ENCODE results near the gene CHID1.

CHID1 gene

DNA sequence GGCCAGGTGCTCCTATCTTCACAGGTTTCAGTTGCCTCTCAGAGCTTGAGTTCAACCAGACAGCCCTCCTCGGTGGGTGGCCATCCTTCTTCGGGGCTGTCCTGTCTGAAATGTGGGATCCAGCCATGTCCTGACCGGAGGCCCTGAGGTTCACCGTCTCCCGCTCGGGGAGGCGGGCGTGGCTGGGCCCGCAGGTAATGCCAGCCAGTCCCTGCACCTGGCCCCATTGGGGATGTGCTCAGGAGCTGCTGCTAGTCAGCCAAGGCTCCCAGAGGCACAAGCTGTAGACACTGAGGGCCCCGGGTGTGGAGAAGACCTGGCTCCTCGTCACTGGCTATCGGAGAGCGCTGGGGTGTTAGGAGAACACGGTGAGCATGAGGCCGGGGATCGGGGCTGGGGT lies 35.4 kb downstream of the CHID1 start:
- no CpG with 5 or more reads among the region's 16 CpGs for WGBS (ENCODE audit: insufficient coverage, insufficient read length)
- H3K9me3 ChIP-seq (ENCODE audit: control insufficient read depth, insufficient read depth, low read length), result no peaks in the 10 kb centered on the region
- no peaks in the 10 kb centered on the region for H3K27me3 ChIP-seq (ENCODE audit: control insufficient read depth, insufficient read depth, low read length)
- H3K4me1 ChIP-seq (ENCODE audit: control insufficient read depth, insufficient read depth, low read length), result peaks cover under 1% of the 10 kb centered on the region
- H3K36me3 ChIP-seq (ENCODE audit: control insufficient read depth, insufficient read depth, low read length), result peaks cover 11% of the 10 kb centered on the region; the same call in 1 of the 2 replicates
- no peak for DNase-seq (ENCODE audit: low read depth, low spot score)
- no peak overlapping the region for H3K4me3 ChIP-seq (ENCODE audit: low read length)
- H3K27ac ChIP-seq (ENCODE audit: low read length), result no peak overlapping the region

DNA sequence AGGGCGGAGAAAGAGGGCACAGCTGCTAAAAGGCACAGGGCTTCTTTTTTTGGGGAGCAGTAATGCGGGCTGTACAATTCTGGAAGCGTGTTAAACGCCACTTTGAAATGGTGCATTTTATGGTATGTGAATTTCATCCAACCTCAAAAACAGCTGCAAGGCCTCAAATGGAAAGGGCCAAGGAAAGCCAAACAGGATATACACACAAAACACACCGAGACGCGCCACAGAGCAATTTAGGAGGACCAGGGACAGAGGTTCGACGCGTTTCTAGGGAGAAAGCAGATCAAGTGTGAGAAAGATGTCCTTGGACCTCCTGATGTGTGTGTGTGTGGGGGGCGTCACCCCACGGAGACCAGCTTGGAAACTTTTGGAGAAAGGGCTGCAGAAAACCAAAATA lies 36.9 kb downstream of the CHID1 start:
- Histone ChIP-seq H3K27me3 (ENCODE audit: control insufficient read depth, insufficient read depth, low read length) (no peaks in the 10 kb centered on the region), H3K27ac (ENCODE audit: low read length) (no peak overlapping the region), H3K9me3 (ENCODE audit: control insufficient read depth, insufficient read depth, low read length) (no peaks in the 10 kb centered on the region), H3K36me3 (ENCODE audit: control insufficient read depth, insufficient read depth, low read length) (peaks cover 14% of the 10 kb centered on the region; the same call in 1 of the 2 replicates), H3K4me3 (ENCODE audit: low read length) (no peak overlapping the region), H3K4me1 (ENCODE audit: control insufficient read depth, insufficient read depth, low read length) (peaks cover 2% of the 10 kb centered on the region)
- no CpG with 5 or more reads among the region's 12 CpGs for WGBS (ENCODE audit: insufficient coverage, insufficient read length)
- DNase-seq (ENCODE audit: low read depth, low spot score), result no peak

DNA sequence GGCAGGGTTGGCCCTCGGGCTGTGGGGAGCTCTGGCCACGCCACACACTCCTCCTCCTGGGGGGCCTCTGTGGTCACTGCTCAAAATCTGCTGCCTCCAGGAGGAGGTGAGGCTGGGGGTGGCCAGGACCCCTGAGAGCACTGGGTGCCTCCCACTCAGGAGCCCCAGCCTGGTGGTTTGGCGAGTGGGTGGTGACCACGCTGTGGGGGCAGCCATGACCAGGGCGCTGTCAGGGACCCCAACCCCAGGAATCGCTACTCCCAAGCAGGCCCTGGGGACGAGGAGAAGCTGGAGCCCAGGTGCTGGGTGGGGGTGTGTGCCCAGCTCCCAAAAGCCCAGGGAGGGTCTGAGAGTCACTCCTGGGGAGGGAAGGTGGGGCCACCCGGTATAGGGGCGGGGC lies 37.8 kb downstream of the CHID1 start:
- no peak overlapping the region for H3K4me3 ChIP-seq (ENCODE audit: low read length)
- no CpG with 5 or more reads among the region's 9 CpGs for WGBS (ENCODE audit: insufficient coverage, insufficient read length)
- H3K36me3 ChIP-seq (ENCODE audit: control insufficient read depth, insufficient read depth, low read length), result peaks cover 14% of the 10 kb centered on the region; the same call in 1 of the 2 replicates
- H3K27ac ChIP-seq (ENCODE audit: low read length), result no peak overlapping the region
- H3K4me1 ChIP-seq (ENCODE audit: control insufficient read depth, insufficient read depth, low read length), result peaks cover 2% of the 10 kb centered on the region
- DNase-seq (ENCODE audit: low read depth, low spot score), result no peak
- H3K9me3 ChIP-seq (ENCODE audit: control insufficient read depth, insufficient read depth, low read length), result no peaks in the 10 kb centered on the region
- H3K27me3 ChIP-seq (ENCODE audit: control insufficient read depth, insufficient read depth, low read length), result no peaks in the 10 kb centered on the region

DNA sequence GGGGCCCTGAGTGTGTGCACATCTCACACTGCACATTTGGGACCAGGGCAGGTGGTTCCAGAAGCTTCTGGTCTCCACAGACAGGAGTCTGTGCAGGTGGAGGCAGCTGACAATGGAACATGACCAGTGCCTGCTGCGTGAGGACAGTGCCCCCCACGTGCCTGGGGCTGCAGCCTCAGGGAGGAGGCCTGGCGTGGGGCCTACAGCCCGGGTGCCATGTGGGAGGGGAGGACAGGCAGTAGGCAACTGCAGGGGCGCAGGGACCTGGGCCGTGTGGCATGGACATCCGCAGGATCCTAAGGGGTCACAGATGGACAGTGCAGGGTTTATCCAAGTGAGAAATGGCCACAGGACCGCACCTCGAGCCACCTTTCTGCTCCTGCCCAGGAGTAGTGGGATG lies 39.1 kb downstream of the CHID1 start:
- Histone ChIP-seq H3K9me3 (ENCODE audit: control insufficient read depth, insufficient read depth, low read length) (no peaks in the 10 kb centered on the region), H3K4me3 (ENCODE audit: low read length) (no peak overlapping the region), H3K4me1 (ENCODE audit: control insufficient read depth, insufficient read depth, low read length) (peaks cover 2% of the 10 kb centered on the region), H3K27me3 (ENCODE audit: control insufficient read depth, insufficient read depth, low read length) (no peaks in the 10 kb centered on the region), H3K36me3 (ENCODE audit: control insufficient read depth, insufficient read depth, low read length) (peaks cover 12% of the 10 kb centered on the region; the same call in 1 of the 2 replicates), H3K27ac (ENCODE audit: low read length) (no peak overlapping the region)
- no CpG with 5 or more reads among the region's 9 CpGs for WGBS (ENCODE audit: insufficient coverage, insufficient read length)
- no peak for DNase-seq (ENCODE audit: low read depth, low spot score)

DNA sequence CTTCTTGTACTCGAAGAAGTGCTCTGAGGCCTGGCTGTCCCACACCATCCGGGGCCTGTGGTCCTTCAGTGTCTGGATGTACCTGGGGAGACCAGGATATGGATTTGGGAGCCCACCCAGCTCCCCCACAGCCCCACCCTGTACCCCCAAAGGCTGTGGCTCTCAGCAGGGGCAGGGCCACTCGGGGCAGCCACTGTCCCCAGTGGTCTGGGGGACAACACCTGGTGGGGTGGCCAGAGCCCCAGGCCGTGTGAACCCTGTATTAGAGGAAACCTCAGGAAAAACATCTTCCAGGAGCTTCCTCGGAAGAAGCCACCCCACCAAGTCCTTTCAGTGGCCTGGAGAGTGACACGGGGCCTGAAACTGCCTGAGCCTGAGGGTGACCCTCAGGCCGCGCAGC lies 40.2 kb downstream of the CHID1 start:
- no peaks in the 10 kb centered on the region for H3K27me3 ChIP-seq (ENCODE audit: control insufficient read depth, insufficient read depth, low read length)
- DNase-seq (ENCODE audit: low read depth, low spot score), result no peak
- no peak overlapping the region for H3K4me3 ChIP-seq (ENCODE audit: low read length)
- H3K9me3 ChIP-seq (ENCODE audit: control insufficient read depth, insufficient read depth, low read length), result no peaks in the 10 kb centered on the region
- peaks cover 14% of the 10 kb centered on the region; the same call in 1 of the 2 replicates for H3K36me3 ChIP-seq (ENCODE audit: control insufficient read depth, insufficient read depth, low read length)
- H3K27ac ChIP-seq (ENCODE audit: low read length), result no peak overlapping the region
- WGBS (ENCODE audit: insufficient coverage, insufficient read length), result no CpG with 5 or more reads among the region's 8 CpGs
- H3K4me1 ChIP-seq (ENCODE audit: control insufficient read depth, insufficient read depth, low read length), result peaks cover 2% of the 10 kb centered on the region; the same call in 1 of the 2 replicates

DNA sequence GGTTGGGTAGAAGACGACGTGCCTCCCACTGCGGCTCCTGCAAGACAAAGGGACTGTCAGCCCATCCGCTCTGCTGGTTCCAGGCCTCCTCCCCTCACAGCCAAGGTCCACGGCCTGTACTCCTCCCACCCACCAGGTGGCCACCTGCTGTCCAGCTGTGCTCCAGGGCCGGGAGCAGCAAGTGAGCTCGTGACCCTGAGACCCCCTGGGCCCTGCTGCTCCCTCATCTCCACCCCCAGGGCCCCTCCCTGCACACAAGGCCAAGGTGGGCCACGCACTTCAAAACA lies 40.5 kb downstream of the CHID1 start:
- Histone ChIP-seq H3K27ac (ENCODE audit: low read length) (no peak overlapping the region), H3K36me3 (ENCODE audit: control insufficient read depth, insufficient read depth, low read length) (peaks cover 14% of the 10 kb centered on the region; the same call in 1 of the 2 replicates), H3K4me3 (ENCODE audit: low read length) (no peak overlapping the region), H3K4me1 (ENCODE audit: control insufficient read depth, insufficient read depth, low read length) (peaks cover 2% of the 10 kb centered on the region; the same call in 1 of the 2 replicates), H3K27me3 (ENCODE audit: control insufficient read depth, insufficient read depth, low read length) (no peaks in the 10 kb centered on the region), H3K9me3 (ENCODE audit: control insufficient read depth, insufficient read depth, low read length) (no peaks in the 10 kb centered on the region)
- WGBS (ENCODE audit: insufficient coverage, insufficient read length), result no CpG with 5 or more reads among the region's 8 CpGs
- DNase-seq (ENCODE audit: low read depth, low spot score), result no peak

DNA sequence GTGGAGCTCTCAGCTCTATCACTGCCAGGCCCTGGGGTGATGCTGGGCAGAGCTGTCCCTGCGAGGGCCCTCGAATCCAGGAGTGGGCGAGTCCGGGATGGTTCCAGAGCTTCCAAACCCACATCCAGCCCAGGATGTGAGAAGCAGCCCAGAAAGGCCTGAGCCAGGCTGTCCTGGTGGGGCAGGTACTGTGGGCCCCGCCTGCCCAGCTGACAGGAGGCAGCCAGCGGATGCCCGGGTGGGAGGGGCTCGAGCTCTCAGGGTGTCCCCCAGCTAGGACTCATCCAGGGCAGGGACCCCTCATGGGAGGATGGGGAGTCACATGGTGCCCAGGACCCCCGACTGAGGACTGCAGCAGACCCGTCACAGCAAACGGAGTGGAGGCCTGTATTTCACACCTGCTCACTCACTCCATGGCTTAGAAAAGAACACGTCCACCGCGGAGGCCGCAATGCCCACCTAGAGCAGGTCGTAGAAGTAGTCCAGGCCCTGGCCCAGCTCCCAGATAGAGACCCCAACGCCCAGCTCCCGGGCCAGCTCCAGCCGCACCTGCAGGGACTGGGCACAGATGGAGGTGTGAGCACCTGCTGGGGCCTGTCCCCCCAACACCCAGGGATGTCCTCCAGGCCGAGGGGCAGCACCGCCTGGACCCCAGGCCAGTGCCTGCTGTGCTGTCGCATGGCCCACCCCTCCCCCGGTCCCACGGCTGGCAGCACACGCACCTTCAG lies 41.0 kb downstream of the CHID1 start:
- H3K4me1 ChIP-seq (ENCODE audit: control insufficient read depth, insufficient read depth, low read length), result peaks cover 3% of the 10 kb centered on the region; the same call in 1 of the 2 replicates
- H3K27me3 ChIP-seq (ENCODE audit: control insufficient read depth, insufficient read depth, low read length), result no peaks in the 10 kb centered on the region
- no peak overlapping the region for H3K4me3 ChIP-seq (ENCODE audit: low read length)
- H3K36me3 ChIP-seq (ENCODE audit: control insufficient read depth, insufficient read depth, low read length), result peaks cover 14% of the 10 kb centered on the region; the same call in 1 of the 2 replicates
- no peaks in the 10 kb centered on the region for H3K9me3 ChIP-seq (ENCODE audit: control insufficient read depth, insufficient read depth, low read length)
- WGBS (ENCODE audit: insufficient coverage, insufficient read length), result no CpG with 5 or more reads among the region's 25 CpGs
- DNase-seq (ENCODE audit: low read depth, low spot score), result no peak
- no peak overlapping the region for H3K27ac ChIP-seq (ENCODE audit: low read length)

DNA sequence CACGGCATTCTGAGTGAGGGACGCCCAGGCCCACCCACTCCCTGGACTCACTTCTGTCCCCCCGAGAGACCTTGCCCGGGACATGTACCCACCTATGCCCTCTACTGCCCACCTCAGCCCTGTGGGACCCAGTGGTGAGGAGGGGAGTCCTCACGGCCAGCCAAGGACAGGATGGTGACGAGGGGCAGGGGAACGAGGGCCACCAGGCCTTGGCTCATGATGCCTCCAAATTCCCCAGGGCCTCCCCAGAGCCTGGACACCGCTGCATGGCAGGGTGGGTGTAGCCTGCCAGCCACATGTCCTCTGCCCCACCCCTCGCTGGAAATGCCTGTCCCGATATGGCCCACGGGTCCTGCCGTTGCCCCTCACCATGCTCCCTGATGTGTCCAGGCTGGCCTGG lies 41.8 kb downstream of the CHID1 start:
- Histone ChIP-seq H3K27me3 (ENCODE audit: control insufficient read depth, insufficient read depth, low read length) (no peaks in the 10 kb centered on the region), H3K4me3 (ENCODE audit: low read length) (no peak overlapping the region), H3K9me3 (ENCODE audit: control insufficient read depth, insufficient read depth, low read length) (no peaks in the 10 kb centered on the region), H3K27ac (ENCODE audit: low read length) (no peak overlapping the region), H3K4me1 (ENCODE audit: control insufficient read depth, insufficient read depth, low read length) (peaks cover 3% of the 10 kb centered on the region; the same call in 1 of the 2 replicates), H3K36me3 (ENCODE audit: control insufficient read depth, insufficient read depth, low read length) (peaks cover 14% of the 10 kb centered on the region; the same call in 1 of the 2 replicates)
- no peak for DNase-seq (ENCODE audit: low read depth, low spot score)
- WGBS (ENCODE audit: insufficient coverage, insufficient read length), result no CpG with 5 or more reads among the region's 12 CpGs

DNA sequence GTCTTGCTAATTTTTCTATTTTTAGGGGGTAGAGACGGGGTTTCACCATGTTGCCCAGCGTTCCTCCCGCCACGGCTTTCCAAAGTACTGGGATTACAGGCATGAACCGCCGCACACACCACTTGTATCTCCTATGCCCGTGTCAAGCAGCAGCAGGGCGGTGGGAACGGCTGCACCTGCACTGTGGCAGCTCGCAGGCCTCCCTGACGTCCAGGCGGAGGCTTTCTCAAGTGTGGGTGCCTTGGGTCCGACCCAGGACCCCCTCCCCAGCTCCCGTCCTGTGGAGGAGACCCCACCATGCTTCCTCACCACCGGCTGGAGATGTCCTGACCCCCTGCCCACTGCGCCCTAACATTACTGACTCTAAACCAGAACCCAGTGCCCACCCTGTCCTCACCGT lies 42.2 kb downstream of the CHID1 start:
- peaks cover 14% of the 10 kb centered on the region; the same call in 1 of the 2 replicates for H3K36me3 ChIP-seq (ENCODE audit: control insufficient read depth, insufficient read depth, low read length)
- DNase-seq (ENCODE audit: low read depth, low spot score), result no peak
- H3K9me3 ChIP-seq (ENCODE audit: control insufficient read depth, insufficient read depth, low read length), result no peaks in the 10 kb centered on the region
- WGBS (ENCODE audit: insufficient coverage, insufficient read length), result no CpG with 5 or more reads among the region's 17 CpGs
- H3K4me1 ChIP-seq (ENCODE audit: control insufficient read depth, insufficient read depth, low read length), result peaks cover 3% of the 10 kb centered on the region; the same call in 1 of the 2 replicates
- H3K4me3 ChIP-seq (ENCODE audit: low read length), result no peak overlapping the region
- no peaks in the 10 kb centered on the region for H3K27me3 ChIP-seq (ENCODE audit: control insufficient read depth, insufficient read depth, low read length)
- H3K27ac ChIP-seq (ENCODE audit: low read length), result no peak overlapping the region

DNA sequence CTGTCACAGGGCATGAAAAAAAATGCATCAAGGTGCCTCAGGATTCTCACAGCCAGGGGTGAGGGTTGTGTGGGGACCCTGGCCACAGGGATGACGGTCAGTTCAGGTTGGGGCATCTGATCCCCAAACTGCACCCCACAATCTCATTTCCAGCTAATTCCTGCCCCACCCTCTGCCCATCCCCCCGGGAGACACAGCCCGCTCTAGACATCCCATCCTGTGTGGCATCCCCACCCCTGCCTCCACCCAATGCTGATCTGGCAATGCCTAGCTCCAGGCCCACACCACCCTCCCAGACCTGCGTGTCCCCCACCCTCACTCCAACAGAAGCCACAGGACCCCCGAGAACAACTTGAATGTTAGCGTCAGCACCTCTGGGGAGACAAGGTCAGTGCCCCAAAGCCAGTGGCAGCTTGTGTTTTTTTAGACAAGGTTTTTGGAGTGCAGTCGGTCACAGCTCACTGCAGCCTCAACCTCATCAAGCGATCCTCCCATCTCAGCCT lies 42.7 kb downstream of the CHID1 start:
- Histone ChIP-seq H3K4me3 (ENCODE audit: low read length) (no peak overlapping the region), H3K4me1 (ENCODE audit: control insufficient read depth, insufficient read depth, low read length) (peaks cover 6% of the 10 kb centered on the region; the same call in 1 of the 2 replicates), H3K27ac (ENCODE audit: low read length) (no peak overlapping the region), H3K27me3 (ENCODE audit: control insufficient read depth, insufficient read depth, low read length) (no peaks in the 10 kb centered on the region), H3K36me3 (ENCODE audit: control insufficient read depth, insufficient read depth, low read length) (peaks cover 14% of the 10 kb centered on the region; the same call in 1 of the 2 replicates), H3K9me3 (ENCODE audit: control insufficient read depth, insufficient read depth, low read length) (no peaks in the 10 kb centered on the region)
- no CpG with 5 or more reads among the region's 8 CpGs for WGBS (ENCODE audit: insufficient coverage, insufficient read length)
- no peak for DNase-seq (ENCODE audit: low read depth, low spot score)

DNA sequence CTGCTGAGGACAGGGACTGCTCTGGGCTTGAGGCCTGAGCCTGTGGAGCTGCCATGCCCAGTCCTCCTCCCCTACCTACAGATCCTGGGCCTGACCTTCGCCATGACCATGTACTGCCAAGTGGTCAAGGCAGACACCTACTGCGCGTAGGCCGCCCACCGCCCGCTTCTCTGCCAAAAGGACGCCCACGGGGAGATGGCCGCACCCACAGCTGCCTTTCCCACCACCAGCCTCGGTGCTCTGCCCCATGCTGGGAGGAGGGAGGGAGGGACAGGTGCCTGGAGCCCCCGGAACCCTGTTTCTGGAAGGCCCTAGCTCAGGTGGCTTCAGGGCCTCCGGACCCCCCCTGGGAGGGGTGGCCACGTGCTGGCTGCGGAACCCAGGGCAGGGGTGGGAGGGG lies 44.1 kb downstream of the CHID1 start:
- no peaks in the 10 kb centered on the region for H3K9me3 ChIP-seq (ENCODE audit: control insufficient read depth, insufficient read depth, low read length)
- peaks cover 13% of the 10 kb centered on the region; the same call in 1 of the 2 replicates for H3K36me3 ChIP-seq (ENCODE audit: control insufficient read depth, insufficient read depth, low read length)
- H3K4me3 ChIP-seq (ENCODE audit: low read length), result no peak overlapping the region
- no peaks in the 10 kb centered on the region for H3K27me3 ChIP-seq (ENCODE audit: control insufficient read depth, insufficient read depth, low read length)
- DNase-seq (ENCODE audit: low read depth, low spot score), result no peak
- no CpG with 5 or more reads among the region's 14 CpGs for WGBS (ENCODE audit: insufficient coverage, insufficient read length)
- H3K4me1 ChIP-seq (ENCODE audit: control insufficient read depth, insufficient read depth, low read length), result peaks cover 15% of the 10 kb centered on the region
- no peak overlapping the region for H3K27ac ChIP-seq (ENCODE audit: low read length)

Data from iPS DF 6.9 (cell line).